HG03135 (cell line): ENCODE data around the gene TEX30.

ENCODE experiments used
- ATAC-seq: cut with Tn5 transposase; IDR thresholded peaks from one replicate; pipeline ENCODE4 v1.9.1; 2021; ENCODE audit warnings: mild to moderate bottlenecking, moderate library complexity; ENCODE audit not compliant: unreplicated experiment

The TEX30 gene

GRCh38 chr13:102718746-102719145, 54.8 kb downstream of the TEX30 start:
- no peak for ATAC-seq
